GM12865 (cell line): Measurements from ENCODE around the gene UST.

Experiments used
- DNase-seq: peaks from one replicate; pipeline ENCODE4 v3.0.0; 2010; ENCODE audit warnings: low read depth
- H3K4me3 ChIP-seq: 2 replicates; pipeline ENCODE4 v1.5.1; 2011; ENCODE audit warnings: mild to moderate bottlenecking, low read depth, low read length, control low read depth
- TF ChIP-seq, protein P1 (sequence below): IDR thresholded peaks from 2 replicates; pipeline ENCODE4 v1.5.1; 2011; ENCODE audit warnings: low read length, control low read depth, low read depth, inconsistent platforms; ENCODE audit not compliant: insufficient read depth; ENCODE audit errors: missing control alignments

Gene UST

DNA sequence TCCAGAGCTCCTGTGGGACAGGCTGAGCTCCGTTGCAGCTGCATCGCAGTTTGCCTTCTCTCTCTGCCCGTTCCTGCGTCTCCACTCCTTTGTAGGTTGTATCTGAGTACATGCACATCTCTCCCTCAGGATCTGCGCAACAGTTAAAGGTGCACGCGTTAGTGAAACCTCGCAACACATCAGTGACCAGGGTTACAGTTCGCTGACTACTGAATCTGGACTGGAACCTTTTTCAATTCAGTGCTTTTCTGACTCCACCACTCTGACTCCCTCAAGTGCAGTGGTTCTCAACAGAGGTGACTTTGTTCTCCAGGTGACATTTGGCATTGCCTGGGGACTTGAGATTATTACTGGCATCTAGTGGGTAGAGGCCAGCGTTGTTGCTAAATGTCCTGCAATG is 44.0 kb downstream of the UST start:
- DNase-seq, result peak; percentile 46
- H3K4me3 ChIP-seq, result no peak overlapping the region
- TF ChIP-seq, protein P1, sequence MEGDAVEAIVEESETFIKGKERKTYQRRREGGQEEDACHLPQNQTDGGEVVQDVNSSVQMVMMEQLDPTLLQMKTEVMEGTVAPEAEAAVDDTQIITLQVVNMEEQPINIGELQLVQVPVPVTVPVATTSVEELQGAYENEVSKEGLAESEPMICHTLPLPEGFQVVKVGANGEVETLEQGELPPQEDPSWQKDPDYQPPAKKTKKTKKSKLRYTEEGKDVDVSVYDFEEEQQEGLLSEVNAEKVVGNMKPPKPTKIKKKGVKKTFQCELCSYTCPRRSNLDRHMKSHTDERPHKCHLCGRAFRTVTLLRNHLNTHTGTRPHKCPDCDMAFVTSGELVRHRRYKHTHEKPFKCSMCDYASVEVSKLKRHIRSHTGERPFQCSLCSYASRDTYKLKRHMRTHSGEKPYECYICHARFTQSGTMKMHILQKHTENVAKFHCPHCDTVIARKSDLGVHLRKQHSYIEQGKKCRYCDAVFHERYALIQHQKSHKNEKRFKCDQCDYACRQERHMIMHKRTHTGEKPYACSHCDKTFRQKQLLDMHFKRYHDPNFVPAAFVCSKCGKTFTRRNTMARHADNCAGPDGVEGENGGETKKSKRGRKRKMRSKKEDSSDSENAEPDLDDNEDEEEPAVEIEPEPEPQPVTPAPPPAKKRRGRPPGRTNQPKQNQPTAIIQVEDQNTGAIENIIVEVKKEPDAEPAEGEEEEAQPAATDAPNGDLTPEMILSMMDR, result no peak

DNA sequence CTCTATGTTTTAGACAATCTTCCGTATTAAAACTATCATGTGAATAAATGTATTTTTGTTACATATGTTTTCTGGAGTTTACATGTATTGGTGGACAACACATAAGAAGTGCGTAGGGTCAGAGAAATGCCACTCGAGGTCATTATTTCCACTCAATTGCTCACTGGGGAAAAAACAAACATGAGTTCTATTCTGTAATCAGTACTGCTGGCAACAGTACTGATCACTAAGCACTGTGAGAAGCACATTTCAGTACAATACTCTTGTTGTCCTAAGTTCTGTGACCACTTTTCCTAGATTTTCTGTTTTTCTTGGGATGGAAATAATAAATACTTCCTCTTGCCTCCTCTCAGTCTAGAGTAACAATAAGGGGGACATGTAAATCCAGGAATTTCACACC is 44.5 kb downstream of the UST start:
- no peak overlapping the region for H3K4me3 ChIP-seq
- DNase-seq, result no peak
- TF ChIP-seq, protein P1, result no peak

DNA sequence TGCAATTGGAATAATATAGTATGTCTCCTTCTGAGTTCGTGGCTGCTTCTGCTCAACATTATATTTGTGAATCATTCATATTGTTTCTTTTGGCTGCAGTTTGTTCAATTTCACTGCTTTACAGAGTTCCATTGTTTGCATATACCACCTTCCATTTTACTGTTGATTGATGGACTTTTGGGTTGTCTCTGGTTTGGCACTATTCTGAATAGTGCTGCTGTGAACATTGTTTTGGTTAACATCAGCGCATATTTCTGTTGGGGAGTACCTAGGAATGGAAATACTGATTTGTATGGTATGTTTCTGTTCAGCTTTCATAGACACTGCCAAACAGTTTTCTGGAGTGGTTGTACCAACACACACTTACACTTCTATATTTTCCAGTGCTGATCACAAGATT is 46.9 kb downstream of the UST start:
- TF ChIP-seq, protein P1, result no peak
- no peak for DNase-seq

DNA sequence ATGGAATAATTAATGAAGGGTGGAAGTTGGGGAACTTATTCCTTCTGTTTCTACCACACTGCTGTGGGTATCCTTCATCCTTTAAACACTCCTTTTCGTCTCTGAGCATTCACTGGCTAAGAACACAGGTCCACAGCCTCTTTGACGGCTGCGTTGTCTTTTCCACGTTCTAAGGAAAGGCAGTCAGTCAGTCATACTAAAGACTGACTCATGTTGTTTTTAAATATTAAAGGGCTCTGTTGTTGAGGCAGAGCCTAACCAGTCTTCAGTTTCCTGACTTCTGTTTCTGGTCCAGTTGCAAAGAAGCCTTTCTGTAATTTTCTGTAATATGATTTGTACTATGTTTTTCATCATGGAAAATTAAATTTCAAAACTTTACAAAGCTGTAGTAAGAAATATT is 48.0 kb downstream of the UST start:
- DNase-seq, result no peak
- TF ChIP-seq, protein P1, result no peak
- no peak overlapping the region for H3K4me3 ChIP-seq

More for the DNA sequence above, 46.9 kb downstream of the UST start:
- no peak overlapping the region for H3K4me3 ChIP-seq

DNA sequence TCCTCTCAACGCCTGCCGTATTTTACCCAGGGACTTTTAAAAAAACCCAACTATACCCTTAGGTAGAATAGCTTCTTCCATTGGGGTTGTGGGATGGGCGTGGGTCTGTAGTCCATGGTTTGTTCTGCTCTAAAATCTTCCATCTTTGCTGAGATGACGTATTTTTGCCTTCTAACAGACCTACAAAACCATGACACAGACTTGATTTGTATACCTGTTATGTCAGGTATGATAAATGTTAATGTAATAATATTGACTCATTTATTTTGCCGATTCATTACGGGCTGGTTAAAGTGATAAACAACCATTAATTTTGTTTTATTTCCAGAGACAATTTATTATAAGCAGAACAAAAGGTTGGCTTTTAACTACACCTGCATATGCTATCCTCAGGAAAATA is 48.7 kb downstream of the UST start:
- DNase-seq, result no peak
- no peak overlapping the region for H3K4me3 ChIP-seq
- TF ChIP-seq, protein P1, result no peak

DNA sequence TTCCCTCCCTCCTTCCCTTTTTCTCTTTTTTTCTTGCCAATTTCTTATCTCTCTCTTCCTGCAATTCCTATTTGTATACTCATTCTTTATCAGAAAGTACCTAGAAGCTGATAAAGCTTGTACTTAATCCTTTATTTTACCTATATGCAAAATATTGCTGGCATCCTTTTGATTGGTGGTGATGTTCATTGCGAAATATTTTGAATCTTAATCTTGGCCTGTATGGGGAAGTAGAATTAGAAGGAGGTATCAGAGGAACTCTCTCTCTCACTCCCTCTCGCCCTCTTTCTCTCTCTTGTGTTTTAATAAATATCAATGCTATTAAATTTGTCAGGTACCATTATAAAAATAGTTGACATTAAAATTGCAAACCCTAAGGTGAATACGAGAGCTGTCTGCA is 52.8 kb downstream of the UST start:
- no peak overlapping the region for H3K4me3 ChIP-seq
- TF ChIP-seq, protein P1, result no peak
- no peak for DNase-seq

DNA sequence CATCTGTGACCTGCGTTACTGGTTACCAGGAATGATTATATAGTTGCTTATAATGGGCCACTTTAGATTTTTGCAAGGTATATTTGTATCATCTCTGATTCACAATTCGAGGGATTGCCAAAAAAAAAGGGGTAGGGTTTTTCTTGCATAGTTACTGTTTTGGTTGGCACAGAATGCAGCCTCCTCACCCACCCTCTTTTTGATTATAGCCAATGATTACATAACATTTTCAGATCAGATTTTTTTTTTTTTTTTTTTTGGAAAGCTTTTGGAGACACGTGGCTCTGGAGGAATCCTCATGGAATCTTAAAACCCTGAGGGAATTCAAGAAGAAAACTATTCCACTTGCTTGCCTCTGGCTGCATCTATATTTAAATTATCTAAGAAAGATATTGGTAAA is 53.7 kb downstream of the UST start:
- TF ChIP-seq, protein P1, result no peak
- no peak overlapping the region for H3K4me3 ChIP-seq
- no peak for DNase-seq
